ENCODE measurements around the gene TOM1. TPM values are rescaled to one million over a fixed set of nuclear protein-coding genes. Genes with fewer than 3 reads are reported as not detected.

The TOM1 gene
- total and polyA plus RNA-seq, 4 donors: 17.9 to 53.0 (median 50.5) TPM

GRCh38 chr22:35335468-35335867 lies 35.8 kb downstream of the TOM1 start:
- 86% methylated on average over 7 of the region's 7 CpGs for WGBS
- Histone ChIP-seq H3K27ac (ENCODE audit: low read depth in 1 of 2, low read length in 2 of 2) (no peak overlapping the region), H3K9ac (ENCODE audit: low read depth in 1 of 2, low read length in 2 of 2) (no peak overlapping the region), H3K4me3 (ENCODE audit: low read depth in 1 of 3, low read length in 3 of 3) (no peak overlapping the region), H3K27me3 (ENCODE audit: control insufficient read depth in 4 of 4, insufficient read depth in 4 of 4, low read length in 3 of 4) (no peaks in the 10 kb centered on the region), H3K4me1 (ENCODE audit: control insufficient read depth in 4 of 4, insufficient read depth in 4 of 4, low read length in 3 of 4) (peaks cover under 1 to 7% (median 3%) of the 10 kb centered on the region in 4 donors), H3K36me3 (ENCODE audit: control insufficient read depth in 4 of 4, insufficient read depth in 3 of 4, low read depth in 1 of 4, low read length in 3 of 4) (peaks cover 23 to 78% (median 51%) of the 10 kb centered on the region in 4 donors), H3K9me3 (ENCODE audit: control insufficient read depth in 4 of 4, low read length in 3 of 4) (no peaks in the 10 kb centered on the region)
- TF ChIP-seq RXRA (IDR thresholded peaks at IDR 0.05) (no peak), FOXA2 (IDR thresholded peaks at IDR 0.05) (no peak), SP1 (IDR thresholded peaks at IDR 0.05) (no peak), NR2F2 (IDR thresholded peaks at IDR 0.05) (no peak), GABPA (IDR thresholded peaks at IDR 0.05 in 1 of 2, conservative IDR thresholded peaks at IDR 0.05 in 1 of 2) (no peak), YY1 (IDR thresholded peaks at IDR 0.05) (no peak), JUND (IDR thresholded peaks at IDR 0.05) (no peak), HNF4A (conservative IDR thresholded peaks at IDR 0.05) (no peak), HNF4G (IDR thresholded peaks at IDR 0.05) (no peak), FOXA1 (IDR thresholded peaks at IDR 0.05) (no peak), RAD21 (IDR thresholded peaks at IDR 0.05) (no peak)
- TF ChIP-seq, protein P1, sequence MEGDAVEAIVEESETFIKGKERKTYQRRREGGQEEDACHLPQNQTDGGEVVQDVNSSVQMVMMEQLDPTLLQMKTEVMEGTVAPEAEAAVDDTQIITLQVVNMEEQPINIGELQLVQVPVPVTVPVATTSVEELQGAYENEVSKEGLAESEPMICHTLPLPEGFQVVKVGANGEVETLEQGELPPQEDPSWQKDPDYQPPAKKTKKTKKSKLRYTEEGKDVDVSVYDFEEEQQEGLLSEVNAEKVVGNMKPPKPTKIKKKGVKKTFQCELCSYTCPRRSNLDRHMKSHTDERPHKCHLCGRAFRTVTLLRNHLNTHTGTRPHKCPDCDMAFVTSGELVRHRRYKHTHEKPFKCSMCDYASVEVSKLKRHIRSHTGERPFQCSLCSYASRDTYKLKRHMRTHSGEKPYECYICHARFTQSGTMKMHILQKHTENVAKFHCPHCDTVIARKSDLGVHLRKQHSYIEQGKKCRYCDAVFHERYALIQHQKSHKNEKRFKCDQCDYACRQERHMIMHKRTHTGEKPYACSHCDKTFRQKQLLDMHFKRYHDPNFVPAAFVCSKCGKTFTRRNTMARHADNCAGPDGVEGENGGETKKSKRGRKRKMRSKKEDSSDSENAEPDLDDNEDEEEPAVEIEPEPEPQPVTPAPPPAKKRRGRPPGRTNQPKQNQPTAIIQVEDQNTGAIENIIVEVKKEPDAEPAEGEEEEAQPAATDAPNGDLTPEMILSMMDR (IDR thresholded peaks at IDR 0.05; ENCODE audit: low read depth, low read length, missing input control): no peak
- TF ChIP-seq, protein P2, sequence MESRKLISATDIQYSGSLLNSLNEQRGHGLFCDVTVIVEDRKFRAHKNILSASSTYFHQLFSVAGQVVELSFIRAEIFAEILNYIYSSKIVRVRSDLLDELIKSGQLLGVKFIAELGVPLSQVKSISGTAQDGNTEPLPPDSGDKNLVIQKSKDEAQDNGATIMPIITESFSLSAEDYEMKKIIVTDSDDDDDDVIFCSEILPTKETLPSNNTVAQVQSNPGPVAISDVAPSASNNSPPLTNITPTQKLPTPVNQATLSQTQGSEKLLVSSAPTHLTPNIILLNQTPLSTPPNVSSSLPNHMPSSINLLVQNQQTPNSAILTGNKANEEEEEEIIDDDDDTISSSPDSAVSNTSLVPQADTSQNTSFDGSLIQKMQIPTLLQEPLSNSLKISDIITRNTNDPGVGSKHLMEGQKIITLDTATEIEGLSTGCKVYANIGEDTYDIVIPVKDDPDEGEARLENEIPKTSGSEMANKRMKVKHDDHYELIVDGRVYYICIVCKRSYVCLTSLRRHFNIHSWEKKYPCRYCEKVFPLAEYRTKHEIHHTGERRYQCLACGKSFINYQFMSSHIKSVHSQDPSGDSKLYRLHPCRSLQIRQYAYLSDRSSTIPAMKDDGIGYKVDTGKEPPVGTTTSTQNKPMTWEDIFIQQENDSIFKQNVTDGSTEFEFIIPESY (IDR thresholded peaks at IDR 0.05): no peak
- TF ChIP-seq, protein P3, sequence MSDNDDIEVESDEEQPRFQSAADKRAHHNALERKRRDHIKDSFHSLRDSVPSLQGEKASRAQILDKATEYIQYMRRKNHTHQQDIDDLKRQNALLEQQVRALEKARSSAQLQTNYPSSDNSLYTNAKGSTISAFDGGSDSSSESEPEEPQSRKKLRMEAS (IDR thresholded peaks at IDR 0.05): no peak
- no peak for DNase-seq (ENCODE audit: low spot score)

DNA sequence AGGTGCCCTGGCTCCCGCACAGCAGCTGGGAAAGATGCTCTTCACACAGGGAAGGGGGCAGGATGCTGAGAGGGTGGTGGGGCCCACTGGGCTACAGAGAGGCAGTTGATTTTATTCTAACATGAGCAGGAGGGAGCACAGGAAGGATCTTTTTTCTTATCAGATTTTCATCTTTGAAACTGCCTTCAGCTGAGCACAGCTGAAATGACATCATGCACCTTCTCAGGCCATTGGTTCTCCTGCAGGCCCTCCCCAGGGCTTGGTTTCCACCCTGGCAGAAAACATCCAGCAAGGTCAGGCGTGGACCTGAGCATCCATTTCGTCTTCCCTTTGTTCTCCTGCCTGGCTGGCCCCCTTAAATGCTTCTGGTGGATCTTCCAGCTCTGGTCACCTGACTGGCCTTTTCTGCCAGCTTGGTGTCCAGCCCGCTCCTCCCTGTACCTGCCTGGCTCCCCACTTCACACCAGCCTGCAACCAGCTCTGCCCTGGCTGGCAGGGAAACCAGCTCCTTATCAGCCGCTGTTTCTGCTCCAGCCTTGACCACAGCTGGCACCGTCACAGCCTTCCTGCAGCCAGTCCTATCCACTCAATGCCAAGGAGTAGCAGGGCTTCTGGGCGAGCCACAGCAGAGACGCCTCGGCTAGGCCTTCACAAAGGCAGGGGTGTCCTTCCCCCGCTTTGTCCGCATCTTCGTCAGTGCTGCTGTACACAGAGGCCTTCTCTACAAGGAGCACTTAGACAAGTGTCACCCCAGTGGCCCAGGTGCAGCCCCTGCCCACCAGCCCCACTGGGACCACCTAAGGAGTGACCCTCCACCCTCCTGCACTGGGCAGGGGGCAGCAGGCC lies 36.5 kb downstream of the TOM1 start:
- Histone ChIP-seq H3K36me3 (ENCODE audit: control insufficient read depth in 4 of 4, insufficient read depth in 3 of 4, low read depth in 1 of 4, low read length in 3 of 4) (peaks cover 26 to 85% (median 57%) of the 10 kb centered on the region in 4 donors), H3K4me1 (ENCODE audit: control insufficient read depth in 4 of 4, insufficient read depth in 4 of 4, low read length in 3 of 4) (peaks cover 0 to under 1% (median 0%) of the 10 kb centered on the region in 4 donors), H3K9me3 (ENCODE audit: control insufficient read depth in 4 of 4, low read length in 3 of 4) (no peaks in the 10 kb centered on the region), H3K27me3 (ENCODE audit: control insufficient read depth in 4 of 4, insufficient read depth in 4 of 4, low read length in 3 of 4) (no peaks in the 10 kb centered on the region), H3K4me3 (ENCODE audit: low read depth in 1 of 3, low read length in 3 of 3) (no peak overlapping the region), H3K9ac (ENCODE audit: low read depth in 1 of 2, low read length in 2 of 2) (no peak overlapping the region), H3K27ac (ENCODE audit: low read depth in 1 of 2, low read length in 2 of 2) (no peak overlapping the region)
- DNase-seq (ENCODE audit: low spot score): no peak
- 87% methylated on average over 12 of the region's 12 CpGs for WGBS
- TF ChIP-seq RXRA (IDR thresholded peaks at IDR 0.05) (no peak), FOXA1 (IDR thresholded peaks at IDR 0.05) (no peak), JUND (IDR thresholded peaks at IDR 0.05) (no peak), TAF1 (conservative IDR thresholded peaks at IDR 0.05) (no peak)

Data from liver (tissue), 9 donors.